Naive B cell (primary cell): ENCODE measurements around the gene GTPBP8. TPM values are rescaled to one million over a fixed set of nuclear protein-coding genes. Genes with fewer than 3 reads are reported as not detected.

Source experiments
- ATAC-seq, 2 donors: fragments of 150-1000 bp; cut with Tn5 transposase; 2 replicates each; pipeline ENCODE4 v1.10.0; 2021; ENCODE audit warnings: low read depth in 2 of 2, mild to moderate bottlenecking in 2 of 2, moderate library complexity in 2 of 2
- DNase-seq: peaks from one replicate; pipeline ENCODE4 v3.0.0; 2022
- H3K27ac Mint-ChIP-seq, 6 donors: one replicate each; pipeline ENCODE4 v1.8.0; 2020 to 2022; ENCODE audit warnings: mild to moderate bottlenecking in 6 of 6, mixed read lengths in 6 of 6, moderate library complexity in 5 of 6, inconsistent platforms in 2 of 6
- H3K27me3 Mint-ChIP-seq, 3 donors: one replicate each; pipeline ENCODE4 v1.8.0; 2021 to 2022; ENCODE audit warnings: mixed read lengths in 3 of 3, mild to moderate bottlenecking in 1 of 3
- H3K36me3 Mint-ChIP-seq, 2 donors: one replicate each; pipeline ENCODE4 v1.8.0; 2020 to 2022; ENCODE audit warnings: mixed read lengths in 2 of 2, inconsistent platforms in 1 of 2, mild to moderate bottlenecking in 1 of 2
- H3K4me1 Mint-ChIP-seq, 3 donors: one replicate each; pipeline ENCODE4 v1.8.0; 2020 to 2022; ENCODE audit warnings: mixed read lengths in 3 of 3, inconsistent platforms in 1 of 3, mild to moderate bottlenecking in 1 of 3, moderate library complexity in 1 of 3
- H3K4me3 Mint-ChIP-seq, 8 donors: one replicate each; pipeline ENCODE4 v1.8.0; 2020 to 2022; ENCODE audit warnings: mild to moderate bottlenecking in 8 of 8, mixed read lengths in 8 of 8, moderate library complexity in 8 of 8, inconsistent platforms in 2 of 8
- H3K9me3 Mint-ChIP-seq, 7 donors: one replicate each; pipeline ENCODE4 v1.8.0; 2020 to 2022; ENCODE audit warnings: mixed read lengths in 7 of 7, mild to moderate bottlenecking in 5 of 7, inconsistent platforms in 2 of 7, moderate library complexity in 1 of 7
- polyA plus RNA-seq, 6 donors: library from polyadenylated mRNA; unstranded; fragments of 300-500 nt; fragmentation: Illumina TruSeq; gene quantifications; one replicate each; pipeline ENCODE4 v1.2.3, GENCODE V29; 2021; ENCODE audit warnings: low read depth in 6 of 6

Gene GTPBP8
- 10 to 100 TPM in 4 of 6 donors, 1 to 10 TPM in 2; 9.4 to 16.2 (median 12.7) TPM for polyA plus RNA-seq

DNA sequence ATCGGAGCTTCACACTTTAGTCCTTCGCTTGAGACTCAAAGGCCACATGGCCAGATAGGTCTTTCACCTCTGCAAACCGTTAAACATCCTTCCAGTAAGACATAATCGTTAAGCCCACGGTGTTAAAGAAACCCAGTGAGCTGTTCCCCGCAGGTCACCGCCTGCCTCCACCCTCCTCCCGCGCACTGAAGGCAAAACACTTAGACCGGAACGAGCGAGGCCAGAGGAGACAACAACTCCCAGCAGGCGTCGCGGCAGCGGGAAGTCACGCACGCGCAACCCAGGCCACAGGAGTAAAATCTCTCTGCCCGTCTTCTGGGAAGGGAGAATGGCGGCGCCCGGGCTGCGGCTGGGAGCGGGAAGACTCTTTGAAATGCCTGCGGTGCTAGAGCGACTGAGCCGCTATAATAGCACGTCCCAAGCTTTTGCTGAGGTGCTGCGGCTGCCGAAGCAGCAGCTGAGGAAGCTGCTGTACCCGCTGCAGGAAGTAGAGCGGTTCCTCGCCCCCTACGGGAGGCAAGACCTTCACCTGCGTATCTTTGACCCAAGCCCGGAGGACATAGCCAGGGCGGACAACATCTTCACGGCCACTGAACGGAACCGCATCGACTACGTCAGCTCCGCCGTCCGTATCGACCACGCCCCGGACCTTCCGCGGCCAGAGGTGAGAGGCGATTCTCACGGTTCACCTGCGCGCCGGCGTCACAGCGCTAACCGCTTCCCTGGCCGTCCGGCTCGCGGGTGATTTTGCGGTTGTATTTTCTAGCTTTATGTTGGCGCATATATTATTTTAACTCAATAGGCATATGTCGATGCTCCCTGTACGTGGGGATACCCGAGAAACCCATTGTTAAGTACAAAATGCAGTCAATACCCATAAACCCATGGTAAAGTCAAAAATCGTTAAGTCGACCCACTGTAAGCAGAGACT, at the start of gene GTPBP8:
Gene GTPBP8 (plus strand): TSS at position 313 of the 931 bp plus-strand sequence. CDS start 16 bp downstream, at position 329.
- no peaks in the 10 kb centered on the region for H3K27me3 Mint-ChIP-seq
- H3K9me3 Mint-ChIP-seq, result no peaks in the 10 kb centered on the region
- DNase-seq (peak; percentile 88), ATAC-seq (peak; percentile 78 to 85)
- H3K4me3 Mint-ChIP-seq, result peak within 1 kb of the TSS; percentile 85 to 98 (median 96)
- H3K27ac Mint-ChIP-seq, result peak within 1 kb of the TSS; percentile 96 to 99 (median 97)
- peaks cover 0 to 9% of the 10 kb centered on the region in 2 donors for H3K36me3 Mint-ChIP-seq
- H3K4me1 Mint-ChIP-seq, result peaks cover 27 to 33% (median 29%) of the 10 kb centered on the region in 3 donors

- no peaks in the 10 kb centered on the region for H3K4me1 Mint-ChIP-seq
- peaks cover 0 to 11% of the 10 kb centered on the region in 2 donors for H3K36me3 Mint-ChIP-seq
- ATAC-seq, result no peak
- H3K27ac Mint-ChIP-seq, result no peak overlapping the region
- peaks cover 0 to 20% (median 10%) of the 10 kb centered on the region in 7 donors for H3K9me3 Mint-ChIP-seq
- H3K4me3 Mint-ChIP-seq, result no peak overlapping the region
- H3K27me3 Mint-ChIP-seq, result no peaks in the 10 kb centered on the region
- no peak for DNase-seq
These were observed 42.4 kb upstream of the GTPBP8 start for GRCh38 chr3:112948346-112948838.

- peaks cover 4 to 24% (median 10%) of the 10 kb centered on the region in 7 donors for H3K9me3 Mint-ChIP-seq
- H3K27me3 Mint-ChIP-seq, result no peaks in the 10 kb centered on the region
- no peak for DNase-seq
- peaks cover 4 to 18% (median 11%) of the 10 kb centered on the region in 3 donors for H3K4me1 Mint-ChIP-seq
- H3K27ac Mint-ChIP-seq, result no peak overlapping the region
- H3K4me3 Mint-ChIP-seq, result no peak overlapping the region
- peaks cover 13 to 16% of the 10 kb centered on the region in 2 donors for H3K36me3 Mint-ChIP-seq
- ATAC-seq, result no peak
These were observed 34.4 kb upstream of the GTPBP8 start for GRCh38 chr3:112956351-112956750.

GRCh38 chr3:112958811-112959560, 31.8 kb upstream of the GTPBP8 start:
- peaks cover 23 to 24% of the 10 kb centered on the region in 2 donors for H3K36me3 Mint-ChIP-seq
- peak overlapping the region in 4 of 8 donors; percentile 1 to 62 (median 36) for H3K4me3 Mint-ChIP-seq
- DNase-seq, result no peak

DNA sequence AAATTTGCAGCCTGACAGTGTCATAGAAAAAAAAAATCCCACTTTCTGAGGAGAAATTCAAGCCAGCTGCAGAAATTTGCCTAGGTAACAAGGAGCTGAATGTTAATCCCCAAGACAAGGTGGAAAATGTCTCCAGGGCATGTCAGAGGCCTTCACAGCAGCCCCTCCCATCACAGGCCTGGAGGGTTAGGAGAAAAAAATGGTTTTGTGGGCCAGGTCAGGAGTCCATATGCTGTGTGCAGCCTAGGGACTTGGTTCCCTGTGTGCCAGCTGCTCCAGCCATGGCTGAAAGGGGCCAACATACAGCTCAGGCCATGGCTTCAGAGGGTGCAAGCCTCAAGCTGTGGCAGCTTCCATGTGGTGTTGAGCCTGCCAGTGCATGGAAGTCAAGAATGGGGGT, 27.1 kb upstream of the GTPBP8 start:
- DNase-seq (no peak), ATAC-seq (no peak)
- H3K36me3 Mint-ChIP-seq, result peaks cover 17 to 24% of the 10 kb centered on the region in 2 donors
- H3K4me1 Mint-ChIP-seq, result peaks cover 26 to 31% (median 31%) of the 10 kb centered on the region in 3 donors
- no peak overlapping the region for H3K4me3 Mint-ChIP-seq
- H3K27ac Mint-ChIP-seq, result no peak overlapping the region
- H3K9me3 Mint-ChIP-seq, result peaks cover 5 to 29% (median 19%) of the 10 kb centered on the region in 7 donors
- no peaks in the 10 kb centered on the region for H3K27me3 Mint-ChIP-seq

More at GRCh38 chr3:112958811-112959560, 31.8 kb upstream of the GTPBP8 start:
- ATAC-seq, result no peak
- H3K27me3 Mint-ChIP-seq, result no peaks in the 10 kb centered on the region
- peaks cover 7 to 18% (median 11%) of the 10 kb centered on the region in 3 donors for H3K4me1 Mint-ChIP-seq
- peak overlapping the region in 3 of 6 donors; percentile 5 to 57 (median 21) for H3K27ac Mint-ChIP-seq
- peaks cover 10 to 40% (median 23%) of the 10 kb centered on the region in 7 donors for H3K9me3 Mint-ChIP-seq

GRCh38 chr3:112965656-112966055, 25.1 kb upstream of the GTPBP8 start:
- H3K9me3 Mint-ChIP-seq, result peaks cover 5 to 29% (median 19%) of the 10 kb centered on the region in 7 donors
- DNase-seq (no peak), ATAC-seq (no peak)
- H3K36me3 Mint-ChIP-seq, result peaks cover 17 to 24% of the 10 kb centered on the region in 2 donors
- peaks cover 20 to 31% (median 21%) of the 10 kb centered on the region in 3 donors for H3K4me1 Mint-ChIP-seq
- no peak overlapping the region for H3K4me3 Mint-ChIP-seq
- H3K27me3 Mint-ChIP-seq, result no peaks in the 10 kb centered on the region
- peak overlapping the region in 1 of 6 donors; percentile 19 for H3K27ac Mint-ChIP-seq

DNA sequence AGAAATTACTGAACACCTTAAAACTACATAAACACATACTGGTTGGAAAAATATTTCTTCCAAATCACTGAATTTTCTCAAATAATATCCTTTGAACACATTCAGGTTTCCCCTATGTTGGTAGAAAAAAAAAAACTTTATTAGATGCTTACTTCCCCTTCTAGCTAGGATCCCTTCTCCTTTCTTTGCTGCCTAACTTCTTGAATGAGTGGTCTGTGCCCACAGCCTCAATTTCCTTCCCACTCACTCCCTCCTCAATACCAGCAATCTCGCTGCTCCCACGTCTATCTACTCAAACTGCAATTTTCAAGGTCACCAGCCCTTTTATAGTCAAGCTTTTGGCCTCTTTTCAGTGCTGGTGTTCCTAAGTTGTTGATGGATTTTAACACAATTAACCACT, 24.2 kb upstream of the GTPBP8 start:
- Mint-ChIP-seq H3K9me3 (peaks cover 5 to 29% (median 19%) of the 10 kb centered on the region in 7 donors), H3K4me1 (peaks cover 20 to 30% (median 21%) of the 10 kb centered on the region in 3 donors), H3K27me3 (no peaks in the 10 kb centered on the region), H3K36me3 (peaks cover 17 to 24% of the 10 kb centered on the region in 2 donors), H3K4me3 (peak overlapping the region in 1 of 8 donors; percentile 30), H3K27ac (peak overlapping the region in 1 of 6 donors; percentile 12)
- DNase-seq (no peak), ATAC-seq (peak in 1 of 2 donors; percentile 66)

DNA sequence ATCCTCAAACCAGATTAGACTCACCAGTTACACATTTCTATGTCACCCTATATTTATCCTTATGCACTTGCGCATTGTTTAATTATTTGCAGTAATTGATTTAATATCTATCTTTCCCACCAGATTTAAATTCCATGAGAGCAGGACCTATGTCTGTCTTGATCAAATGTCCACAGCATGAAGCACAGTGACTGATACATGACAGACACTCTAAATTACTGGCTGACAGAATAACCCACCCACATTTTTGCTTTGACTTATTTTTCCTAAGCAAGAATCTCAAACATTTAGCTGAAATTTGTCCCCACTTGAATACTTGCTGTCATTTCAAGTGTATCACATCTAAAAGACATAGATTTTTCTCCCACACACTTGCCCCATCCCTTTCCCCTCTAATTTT, 23.4 kb upstream of the GTPBP8 start:
- no peak for DNase-seq
- ATAC-seq, result no peak
- peak overlapping the region in 1 of 8 donors; percentile 1 for H3K4me3 Mint-ChIP-seq
- peaks cover 17 to 24% of the 10 kb centered on the region in 2 donors for H3K36me3 Mint-ChIP-seq
- H3K4me1 Mint-ChIP-seq, result peaks cover 20 to 31% (median 21%) of the 10 kb centered on the region in 3 donors
- peak overlapping the region in 3 of 6 donors; percentile 12 to 87 (median 77) for H3K27ac Mint-ChIP-seq
- H3K9me3 Mint-ChIP-seq, result peaks cover 5 to 27% (median 19%) of the 10 kb centered on the region in 7 donors
- H3K27me3 Mint-ChIP-seq, result no peaks in the 10 kb centered on the region

- Mint-ChIP-seq H3K27me3 (no peaks in the 10 kb centered on the region), H3K4me1 (peaks cover 20 to 31% (median 21%) of the 10 kb centered on the region in 3 donors), H3K36me3 (peaks cover 16 to 22% of the 10 kb centered on the region in 2 donors), H3K4me3 (no peak overlapping the region), H3K9me3 (peaks cover 5 to 25% (median 17%) of the 10 kb centered on the region in 7 donors), H3K27ac (peak overlapping the region in 2 of 6 donors; percentile 12 to 87)
- ATAC-seq (no peak), DNase-seq (no peak)
These were observed 23.0 kb upstream of the GTPBP8 start for GRCh38 chr3:112967828-112968227.

GRCh38 chr3:112972158-112972557, 18.6 kb upstream of the GTPBP8 start:
- Mint-ChIP-seq H3K27me3 (no peaks in the 10 kb centered on the region), H3K27ac (peak overlapping the region in 2 of 6 donors; percentile 1 to 74), H3K4me3 (peak overlapping the region in 3 of 8 donors; percentile 36 to 47 (median 46)), H3K9me3 (no peaks in the 10 kb centered on the region), H3K36me3 (no peaks in the 10 kb centered on the region), H3K4me1 (peaks cover 44 to 49% (median 47%) of the 10 kb centered on the region in 3 donors)
- DNase-seq (no peak), ATAC-seq (no peak)

- H3K4me1 Mint-ChIP-seq, result peaks cover 50 to 56% (median 54%) of the 10 kb centered on the region in 3 donors
- ATAC-seq, result peak; percentile 87 to 88
- H3K4me3 Mint-ChIP-seq, result peak overlapping the region; percentile 35 to 87 (median 74)
- peak overlapping the region in 4 of 6 donors; percentile 3 to 83 (median 70) for H3K27ac Mint-ChIP-seq
- H3K36me3 Mint-ChIP-seq, result no peaks in the 10 kb centered on the region
- peak; percentile 32 for DNase-seq
- no peaks in the 10 kb centered on the region for H3K27me3 Mint-ChIP-seq
- no peaks in the 10 kb centered on the region for H3K9me3 Mint-ChIP-seq
These were observed 17.2 kb upstream of the GTPBP8 start for GRCh38 chr3:112973325-112974177.

DNA sequence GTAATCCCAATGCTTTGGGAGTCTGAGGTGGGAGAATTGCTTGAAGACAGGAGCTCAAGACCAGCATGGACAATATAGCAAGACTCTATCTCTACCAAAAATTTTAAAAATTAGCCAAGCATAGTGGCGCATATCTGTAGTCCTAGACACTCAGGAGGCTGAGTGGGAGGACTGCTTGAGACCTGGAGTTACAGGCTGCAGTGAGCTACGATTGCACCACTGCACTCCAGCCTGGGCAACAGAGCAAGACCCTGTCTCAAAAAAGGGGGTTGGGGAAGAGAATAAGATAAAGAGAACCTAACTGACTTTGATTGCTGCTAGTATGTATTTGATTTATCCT, 16.6 kb upstream of the GTPBP8 start:
- no peaks in the 10 kb centered on the region for H3K36me3 Mint-ChIP-seq
- peaks cover 53 to 58% (median 55%) of the 10 kb centered on the region in 3 donors for H3K4me1 Mint-ChIP-seq
- peak overlapping the region; percentile 35 to 87 (median 74) for H3K4me3 Mint-ChIP-seq
- H3K27me3 Mint-ChIP-seq, result no peaks in the 10 kb centered on the region
- ATAC-seq (no peak), DNase-seq (no peak)
- H3K9me3 Mint-ChIP-seq, result no peaks in the 10 kb centered on the region
- peak overlapping the region in 3 of 6 donors; percentile 3 to 83 (median 61) for H3K27ac Mint-ChIP-seq
